OCI-LY7 (cell line): ENCODE measurements around the gene EXTL1. TPM values are rescaled to one million over a fixed set of nuclear protein-coding genes. Genes with fewer than 3 reads are reported as not detected.

Source experiments
- BruUV-seq: library from RNA; stranded (reverse); fragments of 400-500 nt; replicated peaks from 2 replicates; lab custom pipeline; 2021; lab: Mats Ljungman, UMichigan
- CTCF ChIA-PET: fragments of 300-600 bp; sonication (Branson Sonifier 250); formaldehyde crosslinking; loops from one replicate; lab custom pipeline; 2022; ENCODE audit warnings: antibody characterized with exemption; ENCODE audit not compliant: unreplicated experiment; lab: Charles Lee
- POLR2A ChIA-PET: fragments of 300-600 bp; sonication (Branson Sonifier 250); formaldehyde crosslinking; loops from one replicate; lab custom pipeline; 2022; ENCODE audit warnings: antibody characterized with exemption; lab: Charles Lee
- DNase-seq: peaks from one replicate; pipeline ENCODE4 v3.0.0-alpha.2; 2015; ENCODE audit warnings: low spot score
- H2AFZ ChIP-seq: fragments of 200-600 bp; sonication (generic), shearing (Covaris generic); 2 replicates; pipeline ENCODE4 v1.6.1; 2014; ENCODE audit warnings: mild to moderate bottlenecking, antibody characterized with exemption, low read length, moderate library complexity
- H3K27ac ChIP-seq: fragments of 200-600 bp; sonication (generic); 2 replicates; pipeline ENCODE4 v1.5.1; 2014; ENCODE audit warnings: mixed run types, low read depth, mild to moderate bottlenecking, moderate library complexity, low read length, inconsistent platforms; ENCODE audit not compliant: poor library complexity, severe bottlenecking
- H3K36me3 ChIP-seq: fragments of 200-600 bp; sonication (generic); 2 replicates; pipeline ENCODE4 v1.6.1; 2014; ENCODE audit warnings: mild to moderate bottlenecking, antibody characterized with exemption, low read length, moderate library complexity, mixed read lengths; ENCODE audit not compliant: insufficient read depth
- H3K4me1 ChIP-seq: fragments of 200-600 bp; sonication (generic); 2 replicates; pipeline ENCODE4 v1.5.1; 2014; ENCODE audit warnings: mild to moderate bottlenecking, low read length; ENCODE audit not compliant: insufficient read depth, poor library complexity, severe bottlenecking
- H3K4me2 ChIP-seq: fragments of 200-600 bp; sonication (generic); 2 replicates; pipeline ENCODE4 v1.6.1; 2014; ENCODE audit warnings: mild to moderate bottlenecking, low read length
- H3K4me3 ChIP-seq: fragments of 200-600 bp; sonication (generic); 2 replicates; pipeline ENCODE4 v1.5.1; 2014; ENCODE audit warnings: mild to moderate bottlenecking, low read depth, low read length; ENCODE audit not compliant: poor library complexity, severe bottlenecking
- H3K79me2 ChIP-seq: fragments of 200-600 bp; sonication (generic); 2 replicates; pipeline ENCODE4 v1.6.1; 2016; ENCODE audit warnings: low read depth, mild to moderate bottlenecking, low read length, moderate library complexity, mixed read lengths; ENCODE audit not compliant: insufficient read depth
- H3K9me2 ChIP-seq: fragments of 200-600 bp; sonication (generic); 2 replicates; pipeline ENCODE4 v1.6.1; 2016; ENCODE audit warnings: mild to moderate bottlenecking, low read length, mixed read lengths; ENCODE audit not compliant: insufficient read depth
- H3K9me3 ChIP-seq: fragments of 200-600 bp; sonication (generic); 2 replicates; pipeline ENCODE4 v1.6.1; 2014; ENCODE audit warnings: mild to moderate bottlenecking, mixed run types, low read length, mixed read lengths
- H4K20me1 ChIP-seq: fragments of 200-600 bp; sonication (generic); 2 replicates; pipeline ENCODE4 v1.6.1; 2014; ENCODE audit warnings: mild to moderate bottlenecking, antibody characterized with exemption, low read length, moderate library complexity, mixed read lengths; ENCODE audit not compliant: insufficient read depth
- CTCF ChIP-seq: fragments of 200-600 bp; sonication (generic); conservative IDR thresholded peaks from 2 replicates; pipeline ENCODE4 v1.5.1; 2014; ENCODE audit warnings: mild to moderate bottlenecking, antibody characterized with exemption, low read length, moderate library complexity, mixed read lengths
- EZH2phosphoT487 ChIP-seq: fragments of 200-600 bp; sonication (generic); IDR thresholded peaks from 2 replicates; pipeline ENCODE4 v1.6.1; 2018; ENCODE audit warnings: low read depth, borderline replicate concordance, mild to moderate bottlenecking, mixed run types, antibody characterized with exemption, low read length, moderate library complexity, mixed read lengths
- intact Hi-C: fragments of 100-400 bp; cut with micrococcal nuclease; formaldehyde crosslinking; loops from one replicate; pipeline ENCODE4 v1.10.0; 2022; ENCODE audit not compliant: unreplicated experiment
- total RNA-seq, 2 experiments: library from RNA; depleted of rRNA in 1 of 2; stranded (reverse); fragments of >200 nt in 1 of 2; shearing (Covaris generic) in 1 of 2; gene quantifications; 2 replicates each; pipeline ENCODE4 v1.2.3, GENCODE V29; 2014 to 2022

Gene EXTL1
- total RNA-seq, 2 experiments from 2014 or later = 0.67 TPM; not detected in 1

- CTCF ChIA-PET = no interaction called here
- no TSS peak for BruUV-seq
- POLR2A ChIA-PET = no interaction called here
- Histone ChIP-seq H3K4me2 (no peak within 1 kb of the TSS), H3K9me2 (no peaks in the 10 kb centered on the region), H4K20me1 (no peaks in the 10 kb centered on the region), H3K27ac (no peak within 1 kb of the TSS), H3K36me3 (no peaks in the 10 kb centered on the region), H3K4me1 (no peaks in the 10 kb centered on the region), H3K4me3 (no peak within 1 kb of the TSS), H2AFZ (no peak within 1 kb of the TSS), H3K79me2 (no peaks in the 10 kb centered on the region), H3K9me3 (no peaks in the 10 kb centered on the region)
- TF ChIP-seq CTCF = no peak
- no peak for TF ChIP-seq EZH2phosphoT487
- no peak for DNase-seq
- intact Hi-C loops = no loop called here
Measured at GRCh38 chr1:26067432-26067911, 45.9 kb downstream of the EXTL1 start, which contains the start of gene TRIM63. TRIM63 (minus strand) TSS chr1:26067630; CDS start chr1:26067494, 136 bp downstream.

GRCh38 chr1:26069941-26070295, 48.3 kb downstream of the EXTL1 start:
- Histone ChIP-seq H4K20me1 (no peaks in the 10 kb centered on the region), H3K79me2 (no peaks in the 10 kb centered on the region), H3K4me1 (no peaks in the 10 kb centered on the region), H2AFZ (no peak overlapping the region), H3K36me3 (no peaks in the 10 kb centered on the region), H3K4me3 (no peak overlapping the region), H3K9me2 (no peaks in the 10 kb centered on the region), H3K4me2 (no peak overlapping the region), H3K27ac (no peak overlapping the region), H3K9me3 (no peaks in the 10 kb centered on the region)
- DNase-seq = no peak
- ChIA-PET POLR2A (no interaction called here), CTCF (no interaction called here)
- no TSS peak for BruUV-seq
- TF ChIP-seq CTCF (no peak), EZH2phosphoT487 (no peak)
- intact Hi-C loops = no loop called here

- Histone ChIP-seq H3K36me3 (no peaks in the 10 kb centered on the region), H3K9me3 (no peaks in the 10 kb centered on the region), H3K79me2 (no peaks in the 10 kb centered on the region), H3K4me2 (no peak overlapping the region), H3K4me3 (no peak overlapping the region), H3K4me1 (no peaks in the 10 kb centered on the region), H2AFZ (no peak overlapping the region), H3K9me2 (no peaks in the 10 kb centered on the region), H3K27ac (no peak overlapping the region), H4K20me1 (no peaks in the 10 kb centered on the region)
- POLR2A ChIA-PET = interaction anchor here (0.5 to 0.6 kb wide), 3 partner anchors 23 to 1751 kb away, joined by 3 to 4 read pairs (median 4); partner anchors contain the start of gene GRHL3
- no peak for DNase-seq
- BruUV-seq = no TSS peak
- intact Hi-C loops = no loop called here
- TF ChIP-seq CTCF (no peak), EZH2phosphoT487 (no peak)
- CTCF ChIA-PET = no interaction called here
Measured at GRCh38 chr1:26070296-26070962, 48.9 kb downstream of the EXTL1 start.
